Measurements from ENCODE around the gene UBE3C. TPM values are rescaled to one million over a fixed set of nuclear protein-coding genes. Genes with fewer than 3 reads are reported as not detected.

The UBE3C gene
- total and polyA plus RNA-seq, 2 donors (not counting 3 experiments of a cell fraction or from before 2014, with no cell fraction given) = 45.1 to 77.3 TPM

DNA sequence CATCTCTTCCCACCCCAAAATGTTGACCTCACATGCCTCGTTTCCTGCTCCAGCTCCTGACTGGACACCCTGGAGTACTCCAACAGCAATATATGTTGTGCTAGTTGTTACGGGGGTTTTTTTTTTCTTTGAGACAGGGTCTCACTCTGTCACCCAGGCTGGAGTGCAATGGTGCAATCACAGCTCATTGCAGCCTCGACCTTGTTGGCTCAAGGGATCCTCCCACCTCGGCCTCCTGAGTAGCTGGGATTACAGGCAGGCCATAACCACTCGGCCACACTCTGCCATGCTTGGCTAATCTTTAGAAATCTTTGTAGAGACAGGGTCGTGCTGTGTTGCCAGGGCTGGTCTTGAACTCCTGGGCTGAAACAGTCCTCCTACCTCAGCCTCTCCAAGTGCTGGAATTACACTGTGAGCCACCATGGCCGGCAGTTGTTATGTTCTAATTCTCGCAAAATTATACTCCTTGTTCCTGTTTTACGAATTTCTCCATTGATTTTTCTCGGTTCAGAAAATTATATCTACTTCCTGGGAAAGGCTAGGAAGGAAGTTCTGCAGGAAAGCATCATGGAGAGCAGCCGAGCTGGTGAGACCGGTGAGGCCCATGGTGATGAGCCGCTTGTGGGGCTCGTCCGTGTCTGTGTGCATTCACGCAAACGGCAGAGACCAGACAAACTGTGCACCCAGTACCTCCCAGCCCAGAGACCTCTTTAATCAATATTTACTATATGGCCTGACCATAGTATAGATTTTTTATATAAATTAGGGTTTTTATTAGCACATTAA lies 145.7 kb downstream of the UBE3C start:
- Histone ChIP-seq H3K9ac (replicated peaks; ENCODE audit: extremely low read depth, insufficient read depth, low read length) (no peak overlapping the region), H3K27me3 (ENCODE audit: control insufficient read depth in 2 of 2, insufficient read depth in 2 of 2, low read length in 2 of 2) (peaks cover 0 to 2% of the 10 kb centered on the region in 2 experiments), H3K79me2 (ENCODE audit: control insufficient read depth, insufficient read depth, low read length) (no peaks in the 10 kb centered on the region), H3K4me1 (ENCODE audit: control insufficient read depth, extremely low read depth, insufficient read depth, low read length) (peaks cover 3% of the 10 kb centered on the region), H3K4me3 (replicated peaks in 1 of 3; ENCODE audit: insufficient read depth in 1 of 3, low read depth in 1 of 3, low read length in 3 of 3) (no peak overlapping the region), H2AFZ (ENCODE audit: low read depth, low read length) (no peak overlapping the region), H3K27ac (ENCODE audit: insufficient read depth, low read depth, low read length) (no peak overlapping the region), H3K4me2 (ENCODE audit: insufficient read depth, low read length) (no peak overlapping the region), H3K9me3 (replicated peaks; ENCODE audit: control insufficient read depth, insufficient read depth, low read length) (no peaks in the 10 kb centered on the region), H3K36me3 (ENCODE audit: control insufficient read depth in 2 of 2, extremely low read depth in 1 of 2, insufficient read depth in 2 of 2, low read length in 2 of 2) (no peaks in the 10 kb centered on the region), H3K9me1 (replicated peaks; ENCODE audit: control insufficient read depth, extremely low read depth, insufficient read depth, low read length) (no peaks in the 10 kb centered on the region), H4K20me1 (replicated peaks; ENCODE audit: control insufficient read depth, extremely low read depth, insufficient read depth, low read length) (no peaks in the 10 kb centered on the region)
- dilution Hi-C loops (cut with MboI; ENCODE audit: extremely low pct_ligation_motif_present, low sequenced_read_pairs) (no loop called here), intact Hi-C loops (cut with micrococcal nuclease) (no loop called here)
- FAIRE-seq (no peak), DNase-seq (ENCODE audit: low read depth, low spot score) (no peak)
- no TSS peak for BruUV-seq (replicated peaks)
- TF ChIP-seq FOS (IDR thresholded peaks at IDR 0.05; ENCODE audit: borderline replicate concordance, insufficient read depth, low read length) = no peak
- TF ChIP-seq MYC (IDR thresholded peaks at IDR 0.05; ENCODE audit: low read depth, low read length) = no peak
- TF ChIP-seq GATA2 (IDR thresholded peaks at IDR 0.05; ENCODE audit: insufficient read depth, insufficient read length, low read depth, low read length) = no peak
- TF ChIP-seq, protein P1, sequence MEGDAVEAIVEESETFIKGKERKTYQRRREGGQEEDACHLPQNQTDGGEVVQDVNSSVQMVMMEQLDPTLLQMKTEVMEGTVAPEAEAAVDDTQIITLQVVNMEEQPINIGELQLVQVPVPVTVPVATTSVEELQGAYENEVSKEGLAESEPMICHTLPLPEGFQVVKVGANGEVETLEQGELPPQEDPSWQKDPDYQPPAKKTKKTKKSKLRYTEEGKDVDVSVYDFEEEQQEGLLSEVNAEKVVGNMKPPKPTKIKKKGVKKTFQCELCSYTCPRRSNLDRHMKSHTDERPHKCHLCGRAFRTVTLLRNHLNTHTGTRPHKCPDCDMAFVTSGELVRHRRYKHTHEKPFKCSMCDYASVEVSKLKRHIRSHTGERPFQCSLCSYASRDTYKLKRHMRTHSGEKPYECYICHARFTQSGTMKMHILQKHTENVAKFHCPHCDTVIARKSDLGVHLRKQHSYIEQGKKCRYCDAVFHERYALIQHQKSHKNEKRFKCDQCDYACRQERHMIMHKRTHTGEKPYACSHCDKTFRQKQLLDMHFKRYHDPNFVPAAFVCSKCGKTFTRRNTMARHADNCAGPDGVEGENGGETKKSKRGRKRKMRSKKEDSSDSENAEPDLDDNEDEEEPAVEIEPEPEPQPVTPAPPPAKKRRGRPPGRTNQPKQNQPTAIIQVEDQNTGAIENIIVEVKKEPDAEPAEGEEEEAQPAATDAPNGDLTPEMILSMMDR (IDR thresholded peaks at IDR 0.05; ENCODE audit: extremely low read depth in 1 of 2, insufficient read depth in 1 of 2, low read depth in 1 of 2, low read length in 2 of 2) = no peak
- TF ChIP-seq POLR2A (IDR thresholded peaks at IDR 0.05; ENCODE audit: low read depth, low read length) = no peak
- POLR2A ChIA-PET = interaction anchor here (0.6 kb wide), 1 partner anchor 54 kb away, joined by 9 read pairs; no protein-coding TSS in a partner anchor
- CTCF ChIA-PET = interaction anchor here (0.7 kb wide), 1 partner anchor 10 kb away, joined by 5 read pairs; no protein-coding TSS in a partner anchor

Data from endothelial cell of umbilical vein (primary cell).